NCI-H1930 (cell line): ENCODE results near the gene HS3ST3B1.

Experiments
- DNase-seq, 2 experiments: peaks; one replicate each; lab custom pipeline; 2025; lab: John Stamatoyannopoulos, UW

HS3ST3B1 gene

GRCh38 chr17:14303343-14304221 lies 2.7 kb downstream of the HS3ST3B1 start:
- no peak for DNase-seq

GRCh38 chr17:14304222-14304772 lies 3.4 kb downstream of the HS3ST3B1 start:
- no peak for DNase-seq

GRCh38 chr17:14304773-14305517 lies 4.1 kb downstream of the HS3ST3B1 start:
- no peak for DNase-seq

DNA sequence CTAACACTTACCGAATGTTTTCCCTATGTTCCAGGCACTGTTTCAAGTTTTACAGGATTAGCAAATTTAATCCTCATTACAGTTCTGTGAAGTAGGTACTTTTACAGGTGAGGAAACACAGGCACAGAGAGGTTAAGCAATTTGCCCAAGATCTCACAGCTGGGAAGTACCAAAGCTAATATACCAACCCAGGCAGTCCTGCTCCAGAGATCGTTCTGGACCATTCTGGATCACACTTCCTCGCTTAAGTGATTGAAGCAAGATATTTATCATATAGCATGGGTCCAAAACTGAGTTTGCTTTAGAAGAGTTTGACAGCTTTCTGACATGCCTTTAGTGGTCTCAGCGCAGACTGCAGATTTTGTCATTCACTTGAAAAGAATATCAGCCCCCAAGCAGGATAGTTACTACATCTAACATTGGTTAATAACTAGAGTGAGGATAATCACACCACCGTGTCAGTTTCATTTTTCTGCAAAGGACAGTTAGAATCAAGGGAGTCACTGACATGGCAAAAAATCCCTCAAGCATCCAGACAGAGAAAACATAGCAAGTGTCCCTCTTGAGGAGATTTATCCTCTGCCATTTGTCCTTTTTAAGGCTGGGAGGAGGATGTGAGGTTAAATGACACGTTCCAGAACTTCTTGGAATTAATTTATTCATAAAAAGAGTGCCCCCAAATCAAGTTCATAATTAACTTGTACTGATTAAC lies 5.1 kb downstream of the HS3ST3B1 start:
- DNase-seq: no peak

DNA sequence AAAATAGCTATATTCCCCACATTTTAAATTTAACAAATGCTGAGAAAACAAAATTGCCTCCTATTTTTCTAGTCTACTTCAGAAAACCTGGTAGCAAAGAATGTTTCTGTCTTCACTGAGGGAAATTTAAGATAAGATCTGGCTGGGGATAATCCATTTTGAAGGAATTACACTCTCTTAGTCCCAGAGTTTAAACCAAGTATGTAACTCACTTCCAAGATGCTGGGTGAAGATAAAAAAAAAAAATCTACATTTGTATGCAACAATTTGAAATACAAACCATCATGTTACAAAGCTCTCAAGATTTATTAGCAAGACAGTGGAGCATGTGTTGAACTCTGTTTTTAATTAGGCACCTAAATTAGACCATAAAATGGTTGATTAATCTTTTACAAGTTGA lies 5.7 kb downstream of the HS3ST3B1 start:
- DNase-seq: no peak

GRCh38 chr17:14307560-14308024 lies 6.7 kb downstream of the HS3ST3B1 start:
- no peak for DNase-seq

DNA sequence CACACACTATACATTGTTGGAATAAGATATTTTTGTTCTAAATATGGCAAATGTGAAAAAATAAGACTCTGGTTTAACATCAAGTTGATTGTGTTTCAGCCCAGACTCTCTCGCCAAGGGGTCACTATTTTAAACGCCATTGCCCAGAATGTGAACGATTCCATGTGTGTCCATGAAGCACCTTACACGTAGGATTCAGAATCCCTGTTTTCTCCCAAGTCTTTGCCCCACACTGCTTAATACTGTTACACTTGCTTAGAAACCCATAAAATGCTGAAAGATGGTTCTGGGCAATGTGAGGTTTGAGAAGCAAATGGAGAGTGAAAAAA lies 7.7 kb downstream of the HS3ST3B1 start:
- DNase-seq: no peak

DNA sequence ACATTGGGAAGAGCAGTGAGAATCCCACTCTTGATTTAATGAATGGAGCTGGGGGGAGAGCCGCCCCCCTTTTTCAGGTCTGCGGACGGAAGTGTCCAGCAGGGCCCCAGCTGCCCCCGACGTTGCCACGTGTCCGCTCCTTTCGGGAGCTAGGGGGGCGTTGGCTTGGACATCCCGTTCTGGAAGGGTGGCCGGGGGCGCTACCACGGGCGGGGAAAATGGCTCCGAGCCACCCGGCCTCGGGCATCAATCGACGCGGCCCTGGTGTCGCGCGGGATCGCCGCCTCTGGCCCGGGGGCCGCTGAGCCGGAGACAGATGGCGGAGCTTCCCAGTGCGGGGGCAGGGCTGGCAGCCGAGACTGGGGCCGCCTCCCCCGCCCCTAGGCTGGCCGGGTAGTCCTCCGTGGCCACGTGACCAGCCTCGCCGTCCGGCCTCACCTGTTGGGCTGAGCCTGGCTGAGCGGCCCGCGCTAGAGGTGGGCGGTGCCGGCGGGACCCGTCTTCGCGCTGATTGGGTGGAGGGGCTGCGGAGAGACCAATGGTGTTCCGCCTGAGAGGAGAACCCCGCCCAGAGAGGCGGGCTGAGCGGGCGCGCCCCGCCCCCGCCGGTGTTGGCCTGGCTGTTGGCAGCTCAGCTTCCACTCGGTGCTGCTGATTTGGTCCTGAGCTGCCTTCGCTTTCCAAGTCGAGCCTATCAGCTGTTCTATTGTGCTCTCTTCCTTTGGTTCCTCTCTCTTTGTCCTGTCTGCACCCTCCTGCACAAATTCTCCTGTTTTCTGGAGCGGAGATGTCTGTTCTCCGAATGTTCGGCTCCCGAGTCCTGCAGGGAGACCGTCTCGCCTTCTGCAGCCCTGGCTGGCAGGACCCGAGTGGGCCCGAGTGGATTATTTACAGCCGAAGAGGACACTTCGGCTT lies 8.3 kb downstream of the HS3ST3B1 start:
- DNase-seq: peak; percentile 85 to 87

DNA sequence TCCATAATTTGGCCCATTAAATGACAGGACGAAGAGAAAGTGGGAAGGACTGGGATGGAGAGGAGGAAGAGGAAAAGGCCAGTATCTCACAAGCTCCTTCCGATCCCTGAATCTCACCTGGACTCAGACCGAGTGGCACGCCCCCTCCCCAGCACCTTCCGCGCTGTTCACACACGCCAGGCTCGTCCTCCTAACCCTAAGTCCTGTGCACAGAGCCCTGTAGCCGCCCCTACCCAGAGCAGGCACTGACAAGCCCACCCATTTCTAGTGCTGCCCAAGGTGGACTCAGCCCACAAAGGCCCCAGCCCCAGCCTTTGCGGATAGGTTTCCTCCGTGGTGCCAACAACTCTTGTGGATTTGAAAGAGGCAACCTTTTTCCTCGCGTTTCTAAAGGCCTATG lies 9.2 kb downstream of the HS3ST3B1 start:
- no peak for DNase-seq

GRCh38 chr17:14310605-14311004 lies 9.7 kb downstream of the HS3ST3B1 start:
- no peak for DNase-seq

- no peak for DNase-seq
Observed at GRCh38 chr17:14311186-14311705, 10.4 kb downstream of the HS3ST3B1 start.

GRCh38 chr17:14311981-14312380 lies 11.1 kb downstream of the HS3ST3B1 start:
- DNase-seq: no peak

DNA sequence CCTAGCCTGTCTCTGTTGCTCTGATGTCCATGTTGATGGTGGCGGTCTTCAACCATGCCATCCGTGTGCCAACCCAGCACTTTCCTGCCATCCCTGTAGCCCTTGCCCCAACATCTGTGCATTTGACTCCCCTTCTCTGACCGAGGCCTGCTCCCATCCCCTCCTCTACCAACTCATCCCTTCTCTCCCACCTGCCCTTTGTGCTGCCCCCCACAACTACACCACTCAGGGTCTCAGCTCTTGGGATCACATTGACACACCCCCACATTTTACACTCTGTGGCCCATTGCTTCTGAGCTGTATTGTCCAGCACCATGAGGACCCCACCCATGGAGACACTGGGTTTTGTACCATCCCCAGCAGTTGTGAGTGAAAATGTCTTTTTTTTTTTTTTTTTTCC lies 11.6 kb downstream of the HS3ST3B1 start:
- no peak for DNase-seq

DNA sequence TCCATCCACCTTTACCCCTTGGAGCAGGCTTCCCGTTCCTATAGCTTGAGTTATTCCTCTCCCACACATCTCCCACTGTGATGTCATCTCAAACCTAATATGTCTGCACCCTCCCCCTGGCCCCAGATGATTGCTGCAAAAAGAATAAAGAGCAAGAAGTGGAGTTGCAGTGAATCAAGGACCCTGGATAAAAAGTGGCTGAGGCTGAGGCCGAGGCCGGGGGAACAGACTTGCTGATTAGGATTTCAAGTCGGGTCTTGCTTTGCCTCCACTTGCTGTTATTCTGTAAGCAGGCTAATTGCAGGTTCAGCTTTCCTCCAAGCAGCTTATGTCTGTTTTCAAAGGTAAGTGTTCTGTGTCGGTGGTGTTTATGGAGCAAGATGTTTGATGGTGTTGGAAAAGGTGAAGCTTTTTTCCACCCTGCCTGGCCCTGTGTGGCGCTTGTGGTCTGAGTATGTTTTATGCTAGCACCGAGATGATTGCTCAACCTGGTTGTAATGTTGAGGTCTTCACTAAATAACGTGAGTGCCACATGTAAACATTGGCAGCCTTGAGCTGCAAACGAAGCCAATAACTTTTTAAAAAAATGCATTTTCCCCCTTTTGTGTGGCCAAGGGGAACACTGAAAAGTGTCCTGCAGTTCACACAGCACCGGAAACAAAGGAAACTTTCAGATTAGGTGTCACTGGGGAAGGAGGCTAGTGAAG lies 15.4 kb downstream of the HS3ST3B1 start:
- no peak for DNase-seq

DNA sequence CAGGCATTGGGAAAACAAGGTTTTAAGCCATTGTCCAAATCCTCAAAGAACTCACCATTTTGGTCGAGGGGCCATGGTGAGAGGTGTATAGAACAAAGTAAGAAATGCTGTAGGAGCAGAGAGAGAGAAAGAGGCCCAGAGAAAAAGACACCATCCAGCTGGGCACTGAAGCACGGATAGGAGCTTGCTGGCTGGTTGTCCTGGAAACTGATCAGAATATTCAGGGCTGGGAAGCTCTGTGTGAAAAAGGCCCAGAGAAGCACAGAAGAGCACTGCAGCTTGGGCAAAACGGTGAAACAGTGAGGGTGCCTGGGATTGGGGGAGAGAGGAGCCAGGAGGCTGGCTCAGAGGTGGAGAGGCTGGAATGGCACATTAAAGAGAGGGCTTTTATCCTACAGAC lies 16.5 kb downstream of the HS3ST3B1 start:
- DNase-seq: no peak

DNA sequence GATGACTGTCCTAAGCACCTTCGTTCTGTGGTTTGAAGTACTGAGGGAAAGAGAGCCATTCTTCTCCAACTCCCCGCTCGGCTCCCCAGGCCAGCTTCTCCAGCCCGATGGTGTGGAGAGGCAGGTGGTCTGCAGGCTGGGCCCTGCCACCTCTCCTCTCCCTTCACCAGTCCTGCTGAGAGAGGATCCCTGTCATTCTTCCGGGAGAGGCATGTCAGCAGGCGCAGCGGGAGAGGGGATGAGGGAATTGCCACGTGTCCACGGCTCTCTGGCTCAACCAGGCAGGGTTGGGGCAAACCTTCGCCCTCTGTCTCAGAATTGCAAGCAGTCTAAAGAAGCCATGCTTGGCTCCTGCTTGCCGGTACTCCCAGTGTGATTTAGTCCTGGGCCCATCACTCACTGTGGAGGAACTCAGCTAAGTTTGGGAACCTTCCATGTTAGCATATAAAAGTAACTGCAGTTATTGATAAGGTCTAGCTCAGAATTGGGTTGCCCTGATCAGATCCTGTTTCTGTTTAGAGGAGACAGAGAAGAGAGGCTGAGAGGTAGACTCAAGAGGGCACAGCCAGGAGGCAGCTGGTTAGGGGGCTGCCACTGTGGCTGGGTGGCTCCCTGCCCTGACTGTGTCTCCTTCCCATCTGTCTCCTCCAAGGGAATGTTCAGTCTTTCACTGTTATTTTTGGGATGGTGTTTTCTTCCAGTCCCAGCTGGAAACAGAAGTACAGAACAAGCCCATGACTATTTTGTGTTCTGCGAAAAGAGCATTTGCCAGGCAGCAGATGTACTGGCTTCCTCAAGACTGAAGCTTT lies 17.4 kb downstream of the HS3ST3B1 start:
- no peak for DNase-seq

DNA sequence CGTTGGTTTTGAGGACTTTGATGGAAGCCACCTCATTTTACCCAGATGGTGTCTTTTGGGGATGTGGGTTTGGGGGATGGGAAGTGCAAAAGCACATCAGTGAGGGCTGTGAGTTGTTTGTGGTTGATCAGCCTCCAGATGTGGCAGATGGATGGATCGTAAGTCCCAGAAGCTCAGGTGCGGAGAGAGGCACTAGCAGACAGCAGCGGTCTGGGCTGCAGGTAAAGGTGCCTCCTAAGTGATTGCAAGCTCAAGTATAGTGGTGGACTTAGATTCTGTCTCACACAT lies 18.0 kb downstream of the HS3ST3B1 start:
- no peak for DNase-seq

GRCh38 chr17:14320098-14320497 lies 19.2 kb downstream of the HS3ST3B1 start:
- no peak for DNase-seq

- DNase-seq: no peak
Observed at GRCh38 chr17:14320734-14321475, 20.0 kb downstream of the HS3ST3B1 start.
